Subcutaneous adipose tissue (tissue), 4 donors: ENCODE results near the gene KNDC1. TPM values are rescaled to one million over a fixed set of nuclear protein-coding genes. Genes with fewer than 3 reads are reported as not detected.

Experiments used
- CTCF ChIP-seq: fragments of 450-650 bp; IDR thresholded peaks from one replicate; pipeline ENCODE4 v1.5.1; 2016; ENCODE audit warnings: low read depth, mild to moderate bottlenecking, control low read depth, antibody characterized with exemption, moderate library complexity
- total RNA-seq, 4 donors: library from RNA; depleted of rRNA; stranded (reverse); fragments of >200 nt; gene quantifications; one replicate each; pipeline ENCODE4 v1.1.0, GENCODE V29; 2016

Gene KNDC1
- total RNA-seq, 4 donors from 2014 or later, result not detected

- no peak for TF ChIP-seq CTCF
Measured at GRCh38 chr10:133238466-133238804, 78.4 kb downstream of the KNDC1 start.

- TF ChIP-seq CTCF, result no peak
Measured at GRCh38 chr10:133239990-133240389, 80.0 kb downstream of the KNDC1 start.

GRCh38 chr10:133241501-133242205 is 81.6 kb downstream of the KNDC1 start:
- TF ChIP-seq CTCF, result no peak

- no peak for TF ChIP-seq CTCF
Measured at GRCh38 chr10:133242611-133243356, 82.8 kb downstream of the KNDC1 start.

- TF ChIP-seq CTCF, result no peak
Measured at GRCh38 chr10:133243593-133243992, 83.6 kb downstream of the KNDC1 start.

GRCh38 chr10:133245439-133246235 is 85.6 kb downstream of the KNDC1 start:
- TF ChIP-seq CTCF, result no peak

- no peak for TF ChIP-seq CTCF
Measured at GRCh38 chr10:133246236-133246626, 86.2 kb downstream of the KNDC1 start.
